H9 (cell line): ENCODE measurements around the gene ST6GALNAC1. TPM values are rescaled to one million over a fixed set of nuclear protein-coding genes. Genes with fewer than 3 reads are reported as not detected.
A peak's percentile ranks its signal among the peaks of the same experiment; 100 is the strongest.

Experiments used
- DNase-seq: peaks from one replicate; pipeline ENCODE4 v3.0.0-alpha.2; 2017
- H2AFZ ChIP-seq: one replicate; pipeline ENCODE4 v1.6.1; 2013; ENCODE audit warnings: mild to moderate bottlenecking, low read length, control low read depth, moderate library complexity
- H2AK5ac ChIP-seq: 2 replicates; pipeline ENCODE4 v1.6.1; 2013; ENCODE audit warnings: low read length, control low read depth, mixed read lengths; ENCODE audit not compliant: insufficient read length
- H2BK120ac ChIP-seq: one replicate; pipeline ENCODE4 v1.6.1; 2013; ENCODE audit warnings: low read depth, mild to moderate bottlenecking, low read length, control low read depth, inconsistent platforms; ENCODE audit not compliant: poor library complexity, severe bottlenecking
- H2BK12ac ChIP-seq: 2 replicates; pipeline ENCODE4 v1.6.1; 2013; ENCODE audit warnings: low read length, control low read depth, mixed read lengths, low read depth; ENCODE audit not compliant: insufficient read length
- H2BK15ac ChIP-seq: 2 replicates; pipeline ENCODE4 v1.6.1; 2013; ENCODE audit warnings: low read depth, low read length, control low read depth
- H2BK20ac ChIP-seq: one replicate; pipeline ENCODE4 v1.6.1; 2013; ENCODE audit warnings: low read depth, mild to moderate bottlenecking, low read length, control low read depth, inconsistent platforms; ENCODE audit not compliant: poor library complexity, severe bottlenecking
- H2BK5ac ChIP-seq: 2 replicates; pipeline ENCODE4 v1.6.1; 2013; ENCODE audit warnings: low read length, control low read depth, mixed read lengths; ENCODE audit not compliant: insufficient read length
- H3K14ac ChIP-seq: 2 replicates; pipeline ENCODE4 v1.6.1; 2013; ENCODE audit warnings: low read length, control low read depth; ENCODE audit not compliant: insufficient read depth
- H3K18ac ChIP-seq: 2 replicates; pipeline ENCODE4 v1.6.1; 2013; ENCODE audit warnings: low read depth, mild to moderate bottlenecking, mixed read lengths, low read length, control low read depth; ENCODE audit not compliant: insufficient read length
- H3K23ac ChIP-seq: 2 replicates; pipeline ENCODE4 v1.6.1; 2013; ENCODE audit warnings: low read length, control low read depth, mixed read lengths, low read depth; ENCODE audit not compliant: insufficient read length
- H3K23me2 ChIP-seq: 2 replicates; pipeline ENCODE4 v1.6.1; 2013; ENCODE audit warnings: low read depth, mild to moderate bottlenecking, mixed read lengths, low read length, control low read depth; ENCODE audit not compliant: insufficient read length, poor library complexity, severe bottlenecking
- H3K27ac ChIP-seq: 2 replicates; pipeline ENCODE4 v1.5.1; 2013; ENCODE audit warnings: low read length, control low read depth, mixed read lengths, low read depth; ENCODE audit not compliant: insufficient read length
- H3K27me3 ChIP-seq: 2 replicates; pipeline ENCODE4 v1.6.1; 2013; ENCODE audit warnings: low read length, control low read depth, inconsistent platforms; ENCODE audit not compliant: insufficient read depth
- H3K4ac ChIP-seq: 2 replicates; pipeline ENCODE4 v1.6.1; 2013; ENCODE audit warnings: low read depth, mild to moderate bottlenecking, control low read depth, inconsistent platforms, low read length, moderate library complexity
- H3K4me1 ChIP-seq: 2 replicates; pipeline ENCODE4 v1.6.1; 2013; ENCODE audit warnings: low read length, control low read depth, inconsistent platforms; ENCODE audit not compliant: insufficient read depth
- H3K4me2 ChIP-seq: 2 replicates; pipeline ENCODE4 v1.6.1; 2013; ENCODE audit warnings: low read length, control low read depth, mixed read lengths; ENCODE audit not compliant: insufficient read length, insufficient read depth
- H3K56ac ChIP-seq: 2 replicates; pipeline ENCODE4 v1.6.1; 2013; ENCODE audit warnings: low read depth, mild to moderate bottlenecking, mixed read lengths, low read length, control low read depth; ENCODE audit not compliant: insufficient read length
- H3K79me1 ChIP-seq: 2 replicates; pipeline ENCODE4 v1.6.1; 2013; ENCODE audit warnings: low read depth, mild to moderate bottlenecking, moderate library complexity, low read length, control low read depth, inconsistent platforms; ENCODE audit not compliant: insufficient read depth, poor library complexity, severe bottlenecking
- H3K79me2 ChIP-seq: 2 replicates; pipeline ENCODE4 v1.6.1; 2013; ENCODE audit warnings: low read length, control low read depth, inconsistent platforms; ENCODE audit not compliant: insufficient read depth
- H3K9ac ChIP-seq: 2 replicates; pipeline ENCODE4 v1.6.1; 2013; ENCODE audit warnings: low read length, control low read depth, mixed read lengths; ENCODE audit not compliant: insufficient read length; ENCODE audit errors: extremely low read depth
- H3K9me3 ChIP-seq: one replicate; pipeline ENCODE4 v1.6.1; 2013; ENCODE audit warnings: low read depth, low read length, inconsistent platforms; ENCODE audit not compliant: control insufficient read depth
- H3T11ph ChIP-seq: one replicate; pipeline ENCODE4 v1.6.1; 2013; ENCODE audit warnings: mild to moderate bottlenecking, low read length, control low read depth, inconsistent platforms
- H4K20me1 ChIP-seq: one replicate; pipeline ENCODE4 v1.6.1; 2013; ENCODE audit not compliant: control insufficient read depth, insufficient read length, insufficient read depth
- H4K5ac ChIP-seq: 2 replicates; pipeline ENCODE4 v1.6.1; 2013; ENCODE audit warnings: low read depth, mild to moderate bottlenecking, mixed read lengths, low read length, control low read depth; ENCODE audit not compliant: insufficient read length
- H4K8ac ChIP-seq: replicated peaks from 2 replicates; pipeline ENCODE4 v1.6.1; 2013; ENCODE audit warnings: low read length, control low read depth, mixed read lengths, low read depth; ENCODE audit not compliant: insufficient read length
- H4K91ac ChIP-seq: 2 replicates; pipeline ENCODE4 v1.6.1; 2013; ENCODE audit warnings: low read depth, mild to moderate bottlenecking, moderate library complexity, mixed read lengths, low read length, control low read depth; ENCODE audit not compliant: insufficient read length
- H3K27ac Mint-ChIP-seq, 3 experiments: 2 replicates in 2 of 3; 3 replicates in 1 of 3; pipeline ENCODE4 v1.8.0; 2020 to 2021; ENCODE audit warnings: mixed read lengths in 3 of 3, mild to moderate bottlenecking in 1 of 3, moderate library complexity in 1 of 3
- H3K27me3 Mint-ChIP-seq: 2 replicates; pipeline ENCODE4 v1.8.0; 2021; ENCODE audit warnings: low read depth, mild to moderate bottlenecking, moderate library complexity, mixed read lengths
- H3K36me3 Mint-ChIP-seq, 3 experiments: 2 replicates in 2 of 3; 3 replicates in 1 of 3; pipeline ENCODE4 v1.8.0; 2020 to 2021; ENCODE audit warnings: low read depth in 3 of 3, mixed read lengths in 3 of 3; ENCODE audit not compliant: insufficient read depth in 1 of 3
- H3K4me1 Mint-ChIP-seq, 2 experiments: 2 replicates each; pipeline ENCODE4 v1.8.0; 2020; ENCODE audit warnings: mixed read lengths in 2 of 2
- H3K4me3 Mint-ChIP-seq, 2 experiments: 2 replicates in 1 of 2; 3 replicates in 1 of 2; pipeline ENCODE4 v1.8.0; 2020 to 2021; ENCODE audit warnings: mild to moderate bottlenecking in 2 of 2, mixed read lengths in 2 of 2, moderate library complexity in 1 of 2
- H3K9me3 Mint-ChIP-seq, 2 experiments: 2 replicates in 1 of 2; 3 replicates in 1 of 2; pipeline ENCODE4 v1.8.0; 2020; ENCODE audit warnings: mild to moderate bottlenecking in 2 of 2, mixed read lengths in 2 of 2, moderate library complexity in 1 of 2
- CTCF ChIP-seq: fragments of 200-600 bp; sonication (generic); conservative IDR thresholded peaks from 3 replicates; pipeline ENCODE4 v1.8.0; 2021; ENCODE audit warnings: antibody characterized with exemption, mild to moderate bottlenecking
- WGBS: extraction: QIAGEN DNeasy Blood & Tissue Kit; methylation state at CpG from one replicate; pipeline ENCODE4 v1.1.7; 2013; ENCODE audit warnings: missing lambda C conversion rate, low lambda C conversion rate, mixed read lengths; ENCODE audit not compliant: insufficient read length; ENCODE audit errors: extremely low coverage; 5-methylcytosine and 5-hydroxymethylcytosine counted together
- total RNA-seq: library from RNA; stranded (reverse); gene quantifications from 2 replicates; pipeline ENCODE4 v1.2.1, GENCODE V29; 2021

ST6GALNAC1 gene
- total RNA-seq, 1 experiment from 2014 or later = not detected

DNA sequence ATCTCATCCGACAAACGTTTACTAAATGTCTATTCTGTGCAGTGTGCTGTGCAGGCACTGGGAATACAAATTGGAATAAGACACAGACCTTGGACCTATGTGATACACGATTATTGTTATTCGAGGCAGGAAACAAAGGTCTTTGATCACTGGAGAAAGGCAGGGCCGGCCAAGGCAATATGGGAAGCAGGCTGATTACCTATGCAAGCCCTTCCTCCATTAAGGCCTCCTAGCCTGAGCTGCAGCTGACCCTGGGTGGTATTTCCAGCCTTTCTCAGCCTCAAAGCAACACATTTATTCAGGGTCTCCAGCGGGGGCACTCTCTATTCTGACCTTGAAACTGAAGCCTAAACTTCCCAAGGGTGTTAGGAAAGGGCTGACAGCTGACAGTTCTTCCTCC, 13.4 kb downstream of the ST6GALNAC1 start:
- H4K5ac ChIP-seq = no peak overlapping the region
- H3K18ac ChIP-seq = no peak overlapping the region
- H4K20me1 ChIP-seq = no peaks in the 10 kb centered on the region
- no peak overlapping the region for H2BK15ac ChIP-seq
- H2BK120ac ChIP-seq = no peak overlapping the region
- Mint-ChIP-seq H3K4me1 (peaks cover 27 to 32% of the 10 kb centered on the region in 2 experiments), H3K9me3 (no peaks in the 10 kb centered on the region), H3K4me3 (no peak overlapping the region), H3K27ac (no peak overlapping the region; a peak in 2 of 7 replicates), H3K36me3 (no peaks in the 10 kb centered on the region), H3K27me3 (peaks cover 2% of the 10 kb centered on the region)
- DNase-seq = peak; percentile 57
- no peaks in the 10 kb centered on the region for H3K23me2 ChIP-seq
- no peak overlapping the region for H3K4me2 ChIP-seq
- H3K9ac ChIP-seq = no peak overlapping the region
- H2BK20ac ChIP-seq = no peak overlapping the region
- H3K9me3 ChIP-seq = no peaks in the 10 kb centered on the region
- no peaks in the 10 kb centered on the region for H3K27me3 ChIP-seq
- no peak overlapping the region for H3T11ph ChIP-seq
- H3K14ac ChIP-seq = no peak overlapping the region
- H3K79me2 ChIP-seq = no peaks in the 10 kb centered on the region
- H3K56ac ChIP-seq = no peak overlapping the region
- no peak overlapping the region for H2AK5ac ChIP-seq
- no CpG with 5 or more reads among the region's 6 CpGs for WGBS
- no peak overlapping the region for H3K27ac ChIP-seq
- TF ChIP-seq CTCF = no peak
- H2BK5ac ChIP-seq = no peak overlapping the region
- no peak overlapping the region for H2BK12ac ChIP-seq
- H3K23ac ChIP-seq = no peak overlapping the region
- H4K8ac ChIP-seq = no peak overlapping the region
- peaks cover 2% of the 10 kb centered on the region; the same call in 1 of the 2 replicates for H3K4me1 ChIP-seq
- no peaks in the 10 kb centered on the region for H3K79me1 ChIP-seq
- H2AFZ ChIP-seq = no peak overlapping the region
- no peak overlapping the region for H3K4ac ChIP-seq
- no peak overlapping the region for H4K91ac ChIP-seq
